HepG2 (cell line): ENCODE data around the gene CDH13. TPM values are rescaled to one million over a fixed set of nuclear protein-coding genes. Genes with fewer than 3 reads are reported as not detected.
A peak's percentile ranks its signal among the peaks of the same experiment; 100 is the strongest.

ENCODE experiments used
- EHMT2 ChIP-seq: fragments of 200-600 bp; sonication (generic); IDR thresholded peaks from 2 replicates; pipeline ENCODE4 v1.7.0; 2017; ENCODE audit warnings: antibody characterized with exemption, low read depth, low read length, borderline replicate concordance
- FOXM1 ChIP-seq: sonication (generic); formaldehyde crosslinking; IDR thresholded peaks from 2 replicates; pipeline ENCODE4 v1.5.0; 2020; ENCODE audit warnings: missing genetic modification reagents
- FOXO4 ChIP-seq: sonication (generic); formaldehyde crosslinking; conservative IDR thresholded peaks from 2 replicates; pipeline ENCODE4 v1.8.1; 2023; ENCODE audit warnings: missing genetic modification reagents
- HMG20B ChIP-seq: conservative IDR thresholded peaks from 2 replicates; pipeline ENCODE4 v1.6.1; 2016; ENCODE audit warnings: missing genetic modification reagents, missing compliant biosample characterization
- MED8 ChIP-seq: sonication (generic); formaldehyde crosslinking; IDR thresholded peaks from 2 replicates; pipeline ENCODE4 v1.8.1; 2023; ENCODE audit warnings: mild to moderate bottlenecking, missing genetic modification reagents; ENCODE audit not compliant: insufficient replicate concordance
- MYC ChIP-seq: sonication (generic); formaldehyde crosslinking; IDR thresholded peaks from 2 replicates; pipeline ENCODE4 v1.9.0; 2021; ENCODE audit warnings: missing genetic modification reagents, borderline replicate concordance
- PAF1 ChIP-seq: IDR thresholded peaks from 2 replicates; pipeline ENCODE4 v1.6.1; 2016; ENCODE audit warnings: missing genetic modification reagents, missing compliant biosample characterization
- RNF219 ChIP-seq: sonication (generic); formaldehyde crosslinking; IDR thresholded peaks from 2 replicates; pipeline ENCODE4 v1.5.0; 2020; ENCODE audit warnings: mild to moderate bottlenecking, missing genetic modification reagents
- XBP1 ChIP-seq: sonication (generic); formaldehyde crosslinking; IDR thresholded peaks from 2 replicates; pipeline ENCODE4 v1.5.0; 2020; ENCODE audit warnings: missing genetic modification reagents
- ZNF230 ChIP-seq: sonication (generic); formaldehyde crosslinking; IDR thresholded peaks from 2 replicates; pipeline ENCODE4 v1.4.0; 2020; ENCODE audit warnings: mild to moderate bottlenecking, missing genetic modification reagents
- ZNF343 ChIP-seq: sonication (generic); formaldehyde crosslinking; IDR thresholded peaks from 2 replicates; pipeline ENCODE4 v1.4.0; 2020; ENCODE audit warnings: mild to moderate bottlenecking, missing genetic modification reagents
- ZNF564 ChIP-seq: sonication (generic); formaldehyde crosslinking; IDR thresholded peaks from 2 replicates; pipeline ENCODE4 v1.8.1; 2023; ENCODE audit warnings: mild to moderate bottlenecking, missing genetic modification reagents
- ZNF652 ChIP-seq: IDR thresholded peaks from 2 replicates; pipeline ENCODE4 v1.6.1; 2016; ENCODE audit warnings: low read depth, borderline replicate concordance
- ZNF749 ChIP-seq: sonication (generic); formaldehyde crosslinking; IDR thresholded peaks from 2 replicates; pipeline ENCODE4 v1.8.0; 2022; ENCODE audit warnings: mild to moderate bottlenecking, missing genetic modification reagents, moderate library complexity, borderline replicate concordance
- ZNF780A ChIP-seq: sonication (generic); formaldehyde crosslinking; IDR thresholded peaks from 2 replicates; pipeline ENCODE4 v1.8.0; 2022; ENCODE audit warnings: mild to moderate bottlenecking, missing genetic modification reagents, moderate library complexity
- ZNF879 ChIP-seq: sonication (generic); formaldehyde crosslinking; IDR thresholded peaks from 2 replicates; pipeline ENCODE4 v1.8.1; 2023; ENCODE audit warnings: missing genetic modification reagents
- ZSCAN29 ChIP-seq: sonication (generic); formaldehyde crosslinking; conservative IDR thresholded peaks from 2 replicates; pipeline ENCODE4 v1.4.0; 2020; ENCODE audit warnings: mild to moderate bottlenecking, missing genetic modification reagents
- polyA plus RNA-seq, 8 experiments: library from polyadenylated mRNA; depleted of rRNA in 3 of 8; stranded (reverse) in 7 of 8; unstranded in 1 of 8; fragments of >200 nt; fragmentation: Illumina TruSeq in 4 of 8; extraction: Trizol in 4 of 8; gene quantifications; 2 replicates each; pipeline versions ENCODE4 v1.2.1 to v1.2.3, GENCODE V29; 2011 to 2016; ENCODE audit warnings: low read depth in 4 of 8, missing spikeins in 1 of 8, mixed read lengths in 1 of 8; ENCODE audit not compliant: insufficient read depth in 1 of 8
- total RNA-seq, 5 experiments: library from RNA; depleted of rRNA; stranded (reverse); fragments of >200 nt; fragmentation: Illumina TruSeq; extraction: Trizol; gene quantifications; 2 replicates each; pipeline ENCODE4 v1.2.3, GENCODE V29; 2016; ENCODE audit warnings: low read depth in 1 of 5
- TF ChIP-seq, protein P1 (sequence below): sonication (generic); formaldehyde crosslinking; IDR thresholded peaks from 2 replicates; pipeline ENCODE4 v1.8.1; 2023; ENCODE audit warnings: mild to moderate bottlenecking, inconsistent platforms, moderate library complexity, missing genetic modification reagents, borderline replicate concordance
- TF ChIP-seq, protein P2 (sequence below): sonication (generic); formaldehyde crosslinking; IDR thresholded peaks from 2 replicates; pipeline ENCODE4 v1.5.0; 2020; ENCODE audit warnings: mild to moderate bottlenecking, low read depth, missing genetic modification reagents, borderline replicate concordance
- TF ChIP-seq, protein P3 (sequence below): sonication (generic); formaldehyde crosslinking; IDR thresholded peaks from 2 replicates; pipeline ENCODE4 v1.5.1; 2020; ENCODE audit warnings: mild to moderate bottlenecking, missing genetic modification reagents, borderline replicate concordance

The CDH13 gene
- total and polyA plus RNA-seq, 2 of the 13 experiments (the other 11 are each of a cell fraction or from before 2014, with no cell fraction given): not detected

DNA sequence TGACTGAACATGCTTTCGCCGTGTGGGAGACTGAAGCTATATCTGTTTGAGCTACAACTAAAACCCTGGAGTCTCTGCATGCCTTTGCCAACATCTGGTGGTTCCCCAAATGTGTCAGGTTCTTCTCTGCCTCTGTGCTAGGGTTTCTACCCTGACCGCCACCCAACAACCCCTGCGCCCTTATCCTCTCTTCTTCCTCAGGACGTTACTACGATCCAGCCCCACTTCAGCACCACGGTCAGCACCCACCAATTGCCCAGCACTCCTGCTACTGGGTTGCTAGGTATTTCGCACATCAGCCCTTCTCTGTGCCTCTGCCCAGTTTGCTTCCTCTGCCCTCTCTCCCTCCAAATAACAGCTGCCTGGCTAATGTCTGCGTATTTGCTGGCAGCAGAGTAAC, 1074.7 kb downstream of the CDH13 start (continued):
- TF ChIP-seq, protein P1, sequence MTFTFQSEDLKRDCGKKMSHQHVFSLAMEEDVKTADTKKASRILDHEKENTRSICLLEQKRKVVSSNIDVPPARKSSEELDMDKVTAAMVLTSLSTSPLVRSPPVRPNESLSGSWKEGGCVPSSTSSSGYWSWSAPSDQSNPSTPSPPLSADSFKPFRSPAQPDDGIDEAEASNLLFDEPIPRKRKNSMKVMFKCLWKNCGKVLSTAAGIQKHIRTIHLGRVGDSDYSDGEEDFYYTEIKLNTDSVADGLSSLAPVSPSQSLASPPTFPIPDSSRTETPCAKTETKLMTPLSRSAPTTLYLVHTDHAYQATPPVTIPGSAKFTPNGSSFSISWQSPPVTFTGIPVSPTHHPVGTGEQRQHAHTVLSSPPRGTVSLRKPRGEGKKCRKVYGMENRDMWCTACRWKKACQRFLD (CRISPR knock-in tag): no peak
- TF ChIP-seq EHMT2 (peak; percentile 96), ZNF230 (CRISPR knock-in tag) (no peak), PAF1 (CRISPR knock-in tag) (no peak), MED8 (no peak), FOXM1 (no peak), MYC (no peak), ZNF652 (CRISPR knock-in tag) (no peak), ZNF343 (CRISPR knock-in tag) (no peak), ZNF749 (CRISPR knock-in tag) (no peak), ZSCAN29 (CRISPR knock-in tag) (no peak), ZNF780A (peak; percentile 67; the same call in 1 of the 2 replicates), RNF219 (CRISPR knock-in tag) (no peak), FOXO4 (CRISPR knock-in tag) (no peak), ZNF564 (CRISPR knock-in tag) (no peak), ZNF879 (CRISPR knock-in tag) (no peak), XBP1 (no peak), HMG20B (CRISPR knock-in tag) (no peak)
- TF ChIP-seq, protein P2, sequence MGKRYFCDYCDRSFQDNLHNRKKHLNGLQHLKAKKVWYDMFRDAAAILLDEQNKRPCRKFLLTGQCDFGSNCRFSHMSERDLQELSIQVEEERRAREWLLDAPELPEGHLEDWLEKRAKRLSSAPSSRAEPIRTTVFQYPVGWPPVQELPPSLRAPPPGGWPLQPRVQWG: no peak
- TF ChIP-seq, protein P3, sequence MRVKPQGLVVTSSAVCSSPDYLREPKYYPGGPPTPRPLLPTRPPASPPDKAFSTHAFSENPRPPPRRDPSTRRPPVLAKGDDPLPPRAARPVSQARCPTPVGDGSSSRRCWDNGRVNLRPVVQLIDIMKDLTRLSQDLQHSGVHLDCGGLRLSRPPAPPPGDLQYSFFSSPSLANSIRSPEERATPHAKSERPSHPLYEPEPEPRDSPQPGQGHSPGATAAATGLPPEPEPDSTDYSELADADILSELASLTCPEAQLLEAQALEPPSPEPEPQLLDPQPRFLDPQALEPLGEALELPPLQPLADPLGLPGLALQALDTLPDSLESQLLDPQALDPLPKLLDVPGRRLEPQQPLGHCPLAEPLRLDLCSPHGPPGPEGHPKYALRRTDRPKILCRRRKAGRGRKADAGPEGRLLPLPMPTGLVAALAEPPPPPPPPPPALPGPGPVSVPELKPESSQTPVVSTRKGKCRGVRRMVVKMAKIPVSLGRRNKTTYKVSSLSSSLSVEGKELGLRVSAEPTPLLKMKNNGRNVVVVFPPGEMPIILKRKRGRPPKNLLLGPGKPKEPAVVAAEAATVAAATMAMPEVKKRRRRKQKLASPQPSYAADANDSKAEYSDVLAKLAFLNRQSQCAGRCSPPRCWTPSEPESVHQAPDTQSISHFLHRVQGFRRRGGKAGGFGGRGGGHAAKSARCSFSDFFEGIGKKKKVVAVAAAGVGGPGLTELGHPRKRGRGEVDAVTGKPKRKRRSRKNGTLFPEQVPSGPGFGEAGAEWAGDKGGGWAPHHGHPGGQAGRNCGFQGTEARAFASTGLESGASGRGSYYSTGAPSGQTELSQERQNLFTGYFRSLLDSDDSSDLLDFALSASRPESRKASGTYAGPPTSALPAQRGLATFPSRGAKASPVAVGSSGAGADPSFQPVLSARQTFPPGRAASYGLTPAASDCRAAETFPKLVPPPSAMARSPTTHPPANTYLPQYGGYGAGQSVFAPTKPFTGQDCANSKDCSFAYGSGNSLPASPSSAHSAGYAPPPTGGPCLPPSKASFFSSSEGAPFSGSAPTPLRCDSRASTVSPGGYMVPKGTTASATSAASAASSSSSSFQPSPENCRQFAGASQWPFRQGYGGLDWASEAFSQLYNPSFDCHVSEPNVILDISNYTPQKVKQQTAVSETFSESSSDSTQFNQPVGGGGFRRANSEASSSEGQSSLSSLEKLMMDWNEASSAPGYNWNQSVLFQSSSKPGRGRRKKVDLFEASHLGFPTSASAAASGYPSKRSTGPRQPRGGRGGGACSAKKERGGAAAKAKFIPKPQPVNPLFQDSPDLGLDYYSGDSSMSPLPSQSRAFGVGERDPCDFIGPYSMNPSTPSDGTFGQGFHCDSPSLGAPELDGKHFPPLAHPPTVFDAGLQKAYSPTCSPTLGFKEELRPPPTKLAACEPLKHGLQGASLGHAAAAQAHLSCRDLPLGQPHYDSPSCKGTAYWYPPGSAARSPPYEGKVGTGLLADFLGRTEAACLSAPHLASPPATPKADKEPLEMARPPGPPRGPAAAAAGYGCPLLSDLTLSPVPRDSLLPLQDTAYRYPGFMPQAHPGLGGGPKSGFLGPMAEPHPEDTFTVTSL (CRISPR knock-in tag): no peak
